ENCODE measurements around the gene NCOA7. TPM values are rescaled to one million over a fixed set of nuclear protein-coding genes. Genes with fewer than 3 reads are reported as not detected.

NCOA7 gene
- total RNA-seq, 1 experiment from 2014 or later, result 9.4 TPM

GRCh38 chr6:125759184-125759902, 31.4 kb upstream of the NCOA7 start:
- Histone ChIP-seq H3K9me3 (ENCODE audit: control insufficient read depth, low read depth, low read length) (no peaks in the 10 kb centered on the region), H4K91ac (ENCODE audit: insufficient read length, low read depth, low read length) (no peak overlapping the region), H3K79me2 (ENCODE audit: insufficient read depth, low read length) (no peaks in the 10 kb centered on the region), H3T11ph (ENCODE audit: low read length) (no peak overlapping the region), H3K4me1 (ENCODE audit: insufficient read depth, low read length) (peaks cover 7% of the 10 kb centered on the region), H2BK5ac (ENCODE audit: insufficient read length, low read length) (no peak overlapping the region), H3K9ac (ENCODE audit: extremely low read depth, insufficient read length, low read length) (no peak overlapping the region), H3K14ac (ENCODE audit: insufficient read depth, low read length) (no peak overlapping the region), H3K27me3 (ENCODE audit: insufficient read depth, low read length) (no peaks in the 10 kb centered on the region), H2BK15ac (ENCODE audit: low read depth, low read length) (no peak overlapping the region), H3K27ac (ENCODE audit: insufficient read length, low read depth, low read length) (no peak overlapping the region), H4K8ac (replicated peaks; ENCODE audit: insufficient read length, low read depth, low read length) (no peak overlapping the region), H2AK5ac (ENCODE audit: insufficient read length, low read length) (no peak overlapping the region), H3K23me2 (ENCODE audit: insufficient read length, low read depth, low read length, poor library complexity, severe bottlenecking) (no peaks in the 10 kb centered on the region), H2BK120ac (ENCODE audit: low read depth, low read length, poor library complexity, severe bottlenecking) (no peak overlapping the region), H3K79me1 (ENCODE audit: insufficient read depth, low read depth, low read length, poor library complexity, severe bottlenecking) (no peaks in the 10 kb centered on the region), H3K56ac (ENCODE audit: insufficient read length, low read depth, low read length) (no peak overlapping the region), H3K4me2 (ENCODE audit: insufficient read depth, insufficient read length, low read length) (no peak overlapping the region), H3K4ac (ENCODE audit: low read depth, low read length) (no peak overlapping the region), H2BK20ac (ENCODE audit: low read depth, low read length, poor library complexity, severe bottlenecking) (no peak overlapping the region), H4K20me1 (ENCODE audit: control insufficient read depth, insufficient read depth, insufficient read length) (no peaks in the 10 kb centered on the region), H3K18ac (ENCODE audit: insufficient read length, low read depth, low read length) (no peak overlapping the region), H4K5ac (ENCODE audit: insufficient read length, low read depth, low read length) (no peak overlapping the region), H3K23ac (ENCODE audit: insufficient read length, low read depth, low read length) (no peak overlapping the region), H2AFZ (ENCODE audit: low read length) (no peak overlapping the region), H2BK12ac (ENCODE audit: insufficient read length, low read depth, low read length) (no peak overlapping the region)
- Mint-ChIP-seq H3K4me1 (peaks cover 18 to 23% of the 10 kb centered on the region in 2 experiments), H3K9me3 (no peaks in the 10 kb centered on the region), H3K4me3 (no peak overlapping the region), H3K27ac (peak overlapping the region in 1 of 3 experiments; percentile 18; a peak in 1 of 7 replicates), H3K36me3 (ENCODE audit: insufficient read depth in 1 of 3, low read depth in 3 of 3) (peaks cover 0 to 31% (median 22%) of the 10 kb centered on the region in 3 experiments; a peak in 6 of 7 replicates), H3K27me3 (ENCODE audit: low read depth) (no peaks in the 10 kb centered on the region)
- WGBS (ENCODE audit: extremely low coverage, insufficient read length, low lambda C conversion rate), result no CpG with 5 or more reads among the region's 42 CpGs
- DNase-seq, result peak; percentile 91
- peak; percentile 89 for TF ChIP-seq CTCF (conservative IDR thresholded peaks at IDR 0.05)
